HG03045 (cell line): ENCODE measurements around the gene CTLA4.

ENCODE experiments used
- ATAC-seq: cut with Tn5 transposase; IDR thresholded peaks from one replicate; pipeline ENCODE4 v1.9.1; 2021; ENCODE audit warnings: mild to moderate bottlenecking, moderate library complexity; ENCODE audit not compliant: unreplicated experiment

CTLA4 gene

DNA sequence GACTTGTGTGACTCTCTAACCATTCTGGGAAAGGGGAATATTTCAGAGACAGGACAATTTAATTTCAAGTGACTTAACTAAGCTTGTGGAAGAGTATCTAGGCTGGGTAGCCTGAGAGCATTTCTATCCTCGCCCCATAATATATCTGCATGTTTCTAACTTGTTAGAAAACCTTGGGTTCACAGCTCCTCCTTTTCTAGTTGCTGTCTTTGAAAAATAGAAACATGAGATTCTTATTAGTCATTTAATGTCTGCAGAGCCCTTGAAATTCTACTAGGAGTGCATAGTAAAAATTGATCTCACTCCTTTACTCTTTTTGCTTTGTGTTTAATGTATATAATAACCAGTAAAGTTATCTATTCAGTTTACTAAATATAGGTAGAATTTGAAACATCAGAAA lies 22.4 kb downstream of the CTLA4 start:
- no peak for ATAC-seq

DNA sequence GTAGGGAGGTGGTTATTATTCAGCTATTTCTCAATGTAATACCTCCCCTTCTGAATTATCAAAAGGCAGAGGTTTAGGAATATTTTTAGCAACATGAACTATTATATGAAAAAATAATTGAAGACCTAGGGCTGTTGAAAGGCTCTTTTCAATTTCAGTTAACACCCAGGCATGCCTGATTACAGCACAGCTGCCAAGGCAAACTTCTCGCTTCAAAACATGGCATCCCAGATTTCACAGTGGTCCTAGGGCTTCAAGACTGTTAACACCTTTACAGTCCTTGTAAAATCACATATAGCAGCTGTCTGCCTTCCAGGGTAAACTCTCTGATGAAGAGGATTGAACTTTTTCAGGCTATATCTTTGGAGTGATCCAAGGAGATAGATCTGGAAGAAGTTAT lies 23.2 kb downstream of the CTLA4 start:
- no peak for ATAC-seq

DNA sequence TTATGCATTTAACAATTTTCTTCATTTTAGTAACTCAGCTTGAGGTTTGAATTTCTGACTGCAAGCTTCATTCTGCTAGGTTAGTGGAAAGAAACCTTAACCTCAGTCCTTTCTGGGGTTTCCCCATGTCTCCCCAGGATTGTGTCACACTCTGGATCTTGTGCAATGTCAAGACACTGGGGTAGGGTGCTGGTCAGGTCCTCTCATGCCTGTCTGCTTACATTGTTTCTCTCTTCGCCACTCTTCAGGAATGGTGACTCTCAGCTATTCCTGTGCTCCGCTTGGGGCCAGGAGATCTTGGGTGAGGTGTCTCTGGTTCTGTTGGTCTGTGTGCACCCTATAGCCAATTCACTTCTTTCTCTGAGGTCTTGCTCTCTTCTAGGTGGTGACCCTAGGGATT lies 23.9 kb downstream of the CTLA4 start:
- no peak for ATAC-seq

DNA sequence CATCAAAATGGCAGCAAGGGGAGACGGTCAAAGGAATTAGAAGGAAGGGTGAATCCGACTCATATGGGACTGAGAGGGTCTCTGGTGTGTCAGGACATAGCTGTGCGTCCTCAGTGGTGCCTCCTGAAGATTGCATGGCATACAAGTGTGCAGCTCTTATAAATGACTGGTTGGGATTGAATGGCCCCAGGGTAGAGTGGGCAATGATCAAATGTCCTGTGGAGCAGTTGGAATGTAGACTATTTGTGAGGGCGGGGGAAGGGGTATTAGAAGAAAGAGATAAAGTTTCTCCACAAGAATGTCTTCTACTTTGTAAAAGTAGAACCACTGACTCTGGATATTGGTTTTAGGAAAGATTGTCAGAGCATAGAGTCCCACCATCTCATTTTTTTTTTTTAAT lies 24.6 kb downstream of the CTLA4 start:
- ATAC-seq, result no peak

DNA sequence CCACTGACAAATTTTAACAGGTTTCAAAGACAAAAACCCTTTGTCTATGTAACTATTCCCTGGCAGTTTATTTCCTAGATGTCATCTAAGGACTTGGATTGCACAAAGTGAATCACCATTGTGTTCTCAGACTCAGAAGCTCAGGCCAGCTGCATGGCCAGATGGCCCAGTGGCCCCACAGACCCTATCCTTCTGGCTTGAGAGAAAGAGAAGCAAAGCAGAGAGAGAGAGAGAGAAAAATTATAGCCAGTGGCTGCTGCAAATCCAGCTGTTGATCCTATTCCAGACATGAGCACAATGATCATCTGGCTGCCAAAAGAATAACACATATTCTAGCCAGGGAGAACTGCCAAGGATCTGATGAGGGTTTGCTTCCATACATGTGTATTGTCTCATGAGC lies 25.8 kb downstream of the CTLA4 start:
- ATAC-seq, result no peak

DNA sequence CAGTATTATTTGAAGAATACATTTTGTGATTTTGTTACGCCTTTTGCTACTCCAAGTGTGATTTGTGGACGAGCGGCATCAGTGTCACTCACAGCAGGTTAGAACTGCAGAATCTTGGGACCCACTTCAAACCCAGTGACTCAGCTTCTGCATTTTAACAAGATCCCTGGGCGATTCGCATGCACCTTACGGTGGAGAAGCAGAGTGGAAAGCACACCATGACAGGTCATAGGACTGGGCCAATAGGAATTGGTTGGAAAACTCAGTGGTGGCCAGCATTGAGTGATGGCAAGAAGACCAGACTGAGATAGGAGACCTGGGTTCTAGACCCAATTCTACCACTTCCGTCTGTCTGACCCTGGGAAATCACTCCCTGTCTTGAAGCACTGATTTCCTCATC lies 26.3 kb downstream of the CTLA4 start:
- no peak for ATAC-seq

DNA sequence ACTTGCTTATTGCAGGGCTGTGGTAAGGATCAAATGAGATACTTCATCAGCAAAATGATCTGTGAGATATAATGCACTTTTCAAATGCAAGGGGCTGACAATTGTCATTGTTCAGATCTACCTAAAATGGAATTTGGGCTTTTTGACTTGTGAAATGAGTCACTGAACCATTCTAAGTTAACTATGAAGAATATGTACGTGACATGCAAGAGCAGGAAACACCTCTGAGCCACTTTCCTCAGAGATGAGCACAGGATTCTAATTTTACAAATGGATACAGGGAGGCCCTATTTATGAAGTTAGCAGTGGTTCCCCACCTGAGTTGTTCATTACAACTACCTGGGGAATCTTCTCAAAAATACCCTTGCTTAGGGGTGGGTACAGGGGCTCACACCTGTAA lies 26.7 kb downstream of the CTLA4 start:
- ATAC-seq, result no peak

DNA sequence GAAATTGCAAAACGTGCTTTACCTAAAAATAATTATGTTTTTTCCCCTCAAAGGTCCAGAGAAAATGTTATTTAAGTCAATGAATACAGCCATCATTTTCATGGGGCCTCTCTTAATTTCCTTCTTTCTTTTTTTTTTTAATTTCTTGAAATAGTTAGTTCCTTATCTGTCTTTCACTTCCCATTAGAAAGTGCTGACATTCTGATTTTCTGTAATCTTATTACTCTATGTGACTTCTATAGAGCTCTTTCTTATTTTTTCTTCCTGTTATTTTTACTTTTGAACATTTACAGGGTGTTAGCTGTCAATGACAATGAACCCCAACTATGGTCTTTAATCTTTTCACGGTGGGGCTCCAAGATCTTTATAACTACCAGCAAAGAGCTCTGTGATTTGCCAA lies 30.0 kb downstream of the CTLA4 start:
- ATAC-seq, result no peak

DNA sequence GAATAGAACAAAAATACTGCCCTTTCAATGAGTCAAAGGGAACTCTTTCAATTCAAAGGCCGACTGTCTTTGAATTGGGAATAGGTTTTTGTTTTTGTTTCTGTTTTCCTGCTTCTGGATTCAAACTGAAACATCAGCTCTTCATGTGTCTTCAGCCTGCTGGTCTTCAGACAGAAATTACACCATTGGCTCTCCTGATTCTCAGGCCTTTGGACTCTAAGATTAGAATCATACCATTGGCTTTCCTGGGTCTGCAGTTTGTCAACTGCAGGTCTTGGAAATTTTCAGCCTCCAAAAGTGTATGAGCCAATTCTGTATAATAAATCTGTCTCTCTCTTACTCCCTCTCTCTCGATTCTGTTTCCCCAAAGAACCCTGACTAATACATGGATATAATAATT lies 31.1 kb downstream of the CTLA4 start:
- no peak for ATAC-seq

DNA sequence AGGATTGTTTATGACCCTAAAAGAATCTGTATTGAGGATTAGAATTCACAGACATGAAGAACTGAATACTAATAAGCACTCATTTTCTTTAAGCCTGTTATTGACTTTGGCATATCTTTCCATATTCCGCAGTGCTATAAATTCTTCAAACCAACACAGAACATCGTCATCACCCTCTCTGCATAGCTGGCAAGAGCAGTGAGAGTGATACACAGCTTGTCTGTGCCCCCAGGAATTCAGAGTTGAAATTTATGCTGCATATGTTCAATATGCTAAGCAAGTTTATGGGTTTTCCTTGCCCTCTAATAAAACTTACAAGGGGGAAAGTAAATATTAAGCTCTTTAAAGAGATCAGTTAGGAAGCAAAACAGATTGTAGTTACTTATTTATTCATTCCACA lies 32.7 kb downstream of the CTLA4 start:
- no peak for ATAC-seq

DNA sequence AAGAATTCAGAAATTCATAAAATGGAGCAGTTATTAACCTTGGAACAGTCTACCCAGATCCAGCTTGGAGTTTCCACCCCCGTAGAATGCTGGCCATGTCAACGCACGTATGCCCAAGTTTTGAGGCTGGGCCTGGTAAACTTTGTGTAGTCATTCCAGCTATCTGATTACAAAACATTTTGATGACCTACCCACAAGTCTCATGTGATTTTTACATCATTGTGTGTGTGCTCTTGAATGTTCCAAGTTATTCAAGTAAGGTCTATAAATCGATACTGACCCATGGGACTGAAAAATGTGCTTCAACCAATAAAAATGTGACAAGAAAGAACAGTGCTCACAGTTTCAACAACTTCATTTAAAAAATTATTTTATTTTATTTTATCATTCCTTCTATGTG lies 36.5 kb downstream of the CTLA4 start:
- no peak for ATAC-seq

DNA sequence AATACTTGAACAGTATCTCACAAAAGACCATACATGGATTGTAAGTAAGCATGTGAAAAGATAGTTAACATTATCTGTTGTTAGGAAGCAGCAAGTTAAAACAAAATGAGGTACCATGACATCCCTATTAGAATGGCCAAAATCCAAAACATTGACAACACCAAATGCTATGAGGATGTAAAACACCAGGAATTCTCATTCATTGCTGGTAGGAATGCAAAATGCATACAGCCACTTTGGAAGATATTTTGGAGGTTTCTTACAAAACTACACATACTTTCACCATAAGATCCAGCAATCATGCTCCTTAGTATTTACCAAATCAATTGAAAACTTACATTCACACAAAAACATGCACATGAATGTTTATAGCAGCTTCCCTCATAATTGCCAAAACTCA lies 38.1 kb downstream of the CTLA4 start:
- no peak for ATAC-seq

DNA sequence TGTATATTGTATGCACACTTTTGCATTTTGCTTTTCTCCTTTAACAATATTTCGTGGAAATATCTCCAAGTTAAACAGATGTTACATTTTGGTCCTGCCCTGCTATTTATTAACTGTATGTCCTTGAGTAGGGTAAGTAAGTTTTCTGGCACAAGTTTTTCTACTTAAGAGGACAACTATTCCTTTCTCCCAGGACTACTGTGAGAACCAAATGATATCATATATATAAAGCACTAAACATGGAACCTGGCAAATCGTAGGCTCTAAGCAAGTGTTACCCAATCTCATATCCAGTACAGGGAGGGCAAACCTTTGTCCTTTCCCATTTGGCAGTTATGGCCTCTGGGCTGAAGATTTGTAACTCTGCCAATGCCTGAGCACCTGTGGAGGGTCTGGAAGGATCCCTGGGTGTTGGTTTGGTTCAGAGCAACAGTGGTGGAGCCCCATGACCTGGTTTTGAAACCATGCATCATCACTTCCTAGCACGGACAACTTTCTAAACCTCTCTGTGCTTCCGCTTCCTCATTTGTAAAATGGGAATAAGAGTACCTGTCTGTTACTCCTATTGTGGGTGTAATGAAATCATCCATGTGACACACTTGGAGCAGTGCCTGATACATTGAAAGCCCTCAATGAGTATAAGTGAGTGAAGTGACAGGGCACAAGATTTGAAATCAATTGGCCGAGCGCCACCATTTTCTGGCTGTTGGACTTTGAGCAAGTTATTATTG lies 40.7 kb downstream of the CTLA4 start:
- no peak for ATAC-seq

DNA sequence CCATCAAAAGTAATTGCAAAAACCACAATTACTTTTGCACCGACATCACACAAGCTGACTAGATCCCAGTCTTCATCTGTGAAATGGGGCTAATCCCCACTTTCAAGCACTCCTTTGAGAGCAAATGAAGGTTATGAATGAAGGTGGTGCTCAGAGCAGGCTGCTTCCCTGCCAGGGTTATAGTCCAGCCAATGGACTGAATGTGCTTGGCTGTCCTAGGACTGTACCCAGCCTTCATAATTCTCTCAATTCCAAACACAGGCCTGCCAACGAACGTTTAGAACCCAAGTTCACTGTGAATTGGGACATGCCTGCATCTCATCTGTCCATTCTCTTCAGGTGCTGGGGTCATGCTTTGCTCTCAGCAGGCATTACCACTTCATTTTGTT lies 41.2 kb downstream of the CTLA4 start:
- ATAC-seq, result no peak

DNA sequence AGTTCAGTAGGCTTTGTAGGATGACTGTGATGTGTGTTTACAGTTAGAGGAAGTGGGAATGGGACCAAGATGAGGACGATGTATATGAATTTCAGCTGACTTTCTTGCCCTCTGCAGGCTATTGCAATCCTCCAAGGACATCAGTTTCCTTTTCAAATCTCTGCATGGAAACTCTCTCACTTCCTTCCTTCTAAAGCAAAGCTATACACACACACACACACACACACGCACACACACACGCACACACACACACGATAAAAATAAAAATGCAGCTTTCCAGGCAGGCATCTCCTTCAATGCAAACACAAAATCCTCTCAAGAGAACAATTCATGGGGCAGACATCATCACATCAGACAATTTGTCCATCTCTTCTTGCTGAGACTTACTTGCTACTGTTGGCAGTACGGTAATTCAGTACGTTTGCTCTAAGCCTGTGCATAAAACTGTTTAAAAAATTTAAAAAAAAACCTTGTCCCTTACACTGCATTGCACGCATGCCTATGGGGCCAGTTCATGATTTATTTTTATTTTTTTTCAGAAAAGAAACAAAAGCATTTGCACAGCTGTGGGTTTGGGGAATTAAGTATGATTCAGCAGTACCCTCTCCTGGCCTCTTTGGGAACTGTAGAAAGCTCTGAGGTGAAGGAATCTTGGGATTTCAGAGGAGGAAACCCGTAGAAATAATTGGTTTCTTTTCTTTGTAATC lies 41.8 kb downstream of the CTLA4 start:
- no peak for ATAC-seq

DNA sequence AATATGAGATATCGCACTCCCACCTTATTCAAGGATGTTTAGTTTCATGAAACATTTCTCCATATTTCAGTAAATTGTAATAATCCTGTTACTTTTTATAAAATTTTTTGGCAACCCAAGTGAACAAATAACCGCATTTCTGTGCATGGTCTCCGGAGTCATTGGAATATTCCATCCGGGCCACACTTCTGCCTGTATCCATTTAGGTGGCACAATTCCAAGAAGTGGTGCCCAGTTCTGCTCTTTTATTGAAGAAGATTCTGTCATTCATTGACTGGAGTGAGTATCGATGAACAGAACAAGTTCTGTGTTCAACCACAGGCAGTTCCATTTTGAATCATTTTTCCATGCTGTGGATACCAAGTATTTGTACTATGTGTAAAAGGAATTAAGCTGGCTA lies 42.4 kb downstream of the CTLA4 start:
- ATAC-seq, result no peak

DNA sequence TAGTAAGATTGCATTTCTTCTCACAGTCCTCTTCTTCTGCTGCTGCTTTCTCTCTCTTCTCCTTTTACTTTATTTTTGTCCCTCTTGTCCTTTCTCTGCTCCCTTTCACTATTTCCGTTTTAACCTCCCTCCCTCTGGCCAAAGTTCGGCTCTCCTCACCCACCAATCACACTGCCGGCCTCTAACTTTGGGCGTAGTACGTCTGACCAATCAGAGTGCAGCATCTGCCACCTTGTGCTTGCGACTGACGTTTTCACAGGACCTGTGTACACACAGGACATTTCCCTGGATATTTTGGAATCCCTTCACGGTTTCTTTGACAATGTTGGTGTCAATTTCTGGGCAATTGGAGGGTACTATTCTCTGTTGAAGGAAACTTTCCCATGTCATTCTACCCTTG lies 46.4 kb downstream of the CTLA4 start:
- no peak for ATAC-seq

DNA sequence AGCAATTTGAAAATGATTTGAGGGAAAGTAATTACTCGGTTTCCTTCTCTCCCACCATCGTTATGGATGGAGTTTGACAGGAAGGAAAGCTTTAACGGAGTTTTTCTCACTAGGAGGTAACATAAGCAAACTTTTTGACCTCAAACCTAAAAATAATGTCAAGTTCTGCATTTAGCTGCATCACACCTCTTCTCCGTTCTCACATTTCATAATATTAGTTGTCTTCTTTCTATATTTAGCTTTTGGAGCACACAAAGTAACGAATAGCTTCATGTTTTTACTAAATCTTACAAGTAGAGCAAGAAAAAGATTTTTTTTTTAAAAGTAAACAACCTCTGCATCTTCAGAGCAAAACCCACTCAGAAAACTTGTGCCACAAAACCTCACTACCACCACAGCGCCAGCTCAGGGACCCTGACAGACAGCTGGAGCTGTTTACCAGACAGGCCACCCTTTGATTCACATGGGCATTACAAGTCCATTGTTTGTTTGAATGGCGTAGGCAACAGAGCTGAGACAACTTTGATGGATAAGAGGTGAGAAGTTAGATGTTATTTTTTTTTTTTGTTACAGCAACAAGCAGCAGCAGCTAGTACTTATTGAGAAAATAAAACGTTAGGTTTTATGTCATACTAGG lies 47.1 kb downstream of the CTLA4 start:
- no peak for ATAC-seq

DNA sequence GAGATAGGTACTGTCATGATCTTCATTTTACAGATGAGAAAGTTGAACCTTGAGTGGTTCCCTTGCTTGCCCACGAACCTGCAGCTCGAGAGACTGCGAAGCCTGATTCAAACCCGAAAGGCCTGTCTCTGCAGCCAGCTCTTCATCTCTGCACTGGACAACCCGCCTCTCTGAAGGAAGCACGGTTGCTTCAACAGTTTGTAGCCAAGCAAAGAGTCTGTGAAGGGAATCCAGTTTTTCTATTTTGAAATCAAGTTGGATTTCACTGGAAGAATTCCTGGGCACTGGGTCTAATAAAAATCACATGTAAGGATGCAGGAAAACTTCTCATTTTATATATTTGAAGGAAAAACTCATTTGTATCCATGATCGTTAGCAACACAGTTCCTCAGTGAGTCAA lies 47.7 kb downstream of the CTLA4 start:
- no peak for ATAC-seq

DNA sequence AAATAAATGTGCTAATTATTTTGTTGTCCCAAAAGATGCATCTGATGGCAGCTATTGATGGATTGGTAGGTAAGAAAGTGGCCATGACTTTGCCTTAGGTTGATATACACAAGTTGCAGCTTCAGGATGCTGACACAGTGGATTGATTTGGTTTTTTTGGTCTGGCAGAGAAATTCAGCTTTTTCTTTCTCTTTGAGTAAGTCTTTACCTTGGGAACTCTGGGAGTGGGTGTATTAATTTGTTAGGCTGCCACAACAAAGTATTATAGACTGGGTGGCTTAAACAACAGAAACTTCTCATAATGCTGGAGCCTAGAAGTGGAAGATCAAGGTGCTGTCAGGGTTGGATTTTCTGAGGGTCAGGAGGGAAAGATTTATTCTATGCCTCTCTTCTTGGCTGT lies 49.2 kb downstream of the CTLA4 start:
- no peak for ATAC-seq

DNA sequence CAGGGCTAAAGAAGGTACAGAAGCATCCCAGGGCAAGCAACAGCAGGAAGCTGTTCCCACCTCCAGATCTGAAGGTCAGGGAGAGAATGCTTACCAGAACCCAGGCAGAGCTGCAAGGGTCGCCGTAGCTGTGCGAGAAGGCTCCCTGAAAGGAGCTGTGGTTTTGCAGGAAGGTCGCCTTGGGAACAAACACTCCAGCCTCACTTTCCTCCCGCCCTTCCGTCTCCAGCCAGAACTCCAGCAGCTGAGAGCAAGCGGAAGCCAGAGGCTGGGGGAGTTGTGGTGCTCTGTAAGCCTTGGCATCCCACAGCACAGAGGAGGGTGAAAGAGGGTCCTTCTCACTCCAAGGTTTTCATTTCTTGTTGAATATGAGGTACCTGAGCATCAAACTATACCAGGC lies 50.7 kb downstream of the CTLA4 start:
- ATAC-seq, result no peak

DNA sequence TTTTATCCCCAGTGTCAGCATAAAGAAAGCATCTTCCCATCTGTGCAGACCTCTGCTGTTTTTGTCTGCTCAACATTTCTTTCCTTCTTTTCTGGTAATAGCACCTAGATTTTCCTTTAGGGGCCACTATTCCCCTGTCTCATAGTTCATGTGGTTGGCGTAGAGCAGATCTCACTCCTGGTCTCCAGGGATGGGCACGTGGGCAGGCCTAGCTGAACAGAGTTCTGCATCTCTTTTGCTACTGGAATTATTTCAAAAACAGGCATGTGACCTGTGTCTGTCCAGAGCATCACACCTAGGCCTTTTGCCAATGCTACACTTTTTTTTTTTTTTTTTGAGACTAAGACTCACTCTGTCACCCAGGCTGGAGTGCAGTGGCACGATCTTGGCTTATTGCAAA lies 51.3 kb downstream of the CTLA4 start:
- no peak for ATAC-seq
